WTC11 (cell line): ENCODE results near the gene FAM107B. TPM values are rescaled to one million over a fixed set of nuclear protein-coding genes. Genes with fewer than 3 reads are reported as not detected.

Experiments
- ATAC-seq: fragments of 200-7000 bp; cut with Tn5 transposase; 2 replicates; pipeline ENCODE4 v1.10.0; 2021; ENCODE audit warnings: mild to moderate bottlenecking, moderate library complexity
- CTCF ChIA-PET: fragments of 300-600 bp; sonication (Branson Sonifier 250); formaldehyde crosslinking; loops from one replicate; lab custom pipeline; 2021; ENCODE audit warnings: antibody characterized with exemption; lab: Charles Lee
- POLR2A ChIA-PET: fragments of 350-600 bp; sonication (Branson Sonifier 250); formaldehyde crosslinking; loops from one replicate; lab custom pipeline; 2021; ENCODE audit warnings: antibody characterized with exemption; lab: Charles Lee
- DNase-seq: peaks from one replicate; pipeline ENCODE4 v3.0.0; 2021; ENCODE audit warnings: low spot score
- H3K27ac Mint-ChIP-seq: 2 replicates; pipeline ENCODE4 v1.8.0; 2021; ENCODE audit warnings: mixed read lengths
- H3K27me3 Mint-ChIP-seq: 2 replicates; pipeline ENCODE4 v1.8.0; 2021; ENCODE audit warnings: low read depth, mild to moderate bottlenecking, moderate library complexity, mixed read lengths
- H3K36me3 Mint-ChIP-seq: 2 replicates; pipeline ENCODE4 v1.8.0; 2021; ENCODE audit warnings: mixed read lengths
- H3K4me1 Mint-ChIP-seq: 2 replicates; pipeline ENCODE4 v1.8.0; 2022; ENCODE audit warnings: mixed read lengths
- H3K4me3 Mint-ChIP-seq: 2 replicates; pipeline ENCODE4 v1.8.0; 2021; ENCODE audit warnings: mild to moderate bottlenecking, moderate library complexity, mixed read lengths
- H3K9me3 Mint-ChIP-seq: 2 replicates; pipeline ENCODE4 v1.8.0; 2021; ENCODE audit warnings: mixed read lengths
- ATF2 ChIP-seq: sonication (generic); formaldehyde crosslinking; IDR thresholded peaks from 2 replicates; pipeline ENCODE4 v1.8.1; 2022; ENCODE audit warnings: low read depth, missing genetic modification reagents, borderline replicate concordance
- CBFB ChIP-seq: sonication (generic); formaldehyde crosslinking; IDR thresholded peaks from 2 replicates; pipeline ENCODE4 v1.8.1; 2022; ENCODE audit warnings: mild to moderate bottlenecking, low read depth, missing genetic modification reagents
- ETV6 ChIP-seq: sonication (generic); formaldehyde crosslinking; IDR thresholded peaks from 2 replicates; pipeline ENCODE4 v1.8.1; 2022; ENCODE audit warnings: mild to moderate bottlenecking, missing genetic modification reagents
- KAT7 ChIP-seq: sonication (generic); formaldehyde crosslinking; IDR thresholded peaks from 2 replicates; pipeline ENCODE4 v1.8.1; 2023; ENCODE audit warnings: missing genetic modification reagents, mild to moderate bottlenecking, borderline replicate concordance
- NR2C2 ChIP-seq: sonication (generic); formaldehyde crosslinking; IDR thresholded peaks from 2 replicates; pipeline ENCODE4 v1.8.0; 2022; ENCODE audit warnings: mild to moderate bottlenecking, missing genetic modification reagents
- SMAD4 ChIP-seq: sonication (generic); formaldehyde crosslinking; IDR thresholded peaks from 2 replicates; pipeline ENCODE4 v1.8.0; 2022; ENCODE audit warnings: mild to moderate bottlenecking, missing genetic modification reagents
- TCF7 ChIP-seq: sonication (generic); formaldehyde crosslinking; IDR thresholded peaks from 2 replicates; pipeline ENCODE4 v1.8.0; 2022; ENCODE audit warnings: mild to moderate bottlenecking, low read depth, missing genetic modification reagents, moderate library complexity
- ZNF425 ChIP-seq: fragments of 250-450 bp; sonication (Bioruptor Pico); conservative IDR thresholded peaks from 2 replicates; pipeline ENCODE4 v1.9.0; 2021; ENCODE audit warnings: mild to moderate bottlenecking
- ZNF532 ChIP-seq: fragments of 250-450 bp; sonication (Bioruptor Pico); IDR thresholded peaks from 2 replicates; pipeline ENCODE4 v1.9.0; 2021; ENCODE audit warnings: mild to moderate bottlenecking, borderline replicate concordance
- ZNF671 ChIP-seq: fragments of 250-450 bp; sonication (Bioruptor Pico); IDR thresholded peaks from 2 replicates; pipeline ENCODE4 v1.8.0; 2021; ENCODE audit warnings: mild to moderate bottlenecking
- total RNA-seq: library from RNA; stranded (reverse); gene quantifications from 3 replicates; pipeline ENCODE4 v1.2.3, GENCODE V29; 2021
- TF ChIP-seq, protein P1 (sequence below): fragments of 250-450 bp; sonication (Bioruptor Pico); IDR thresholded peaks from 2 replicates; pipeline ENCODE4 v1.8.0; 2021; ENCODE audit warnings: mild to moderate bottlenecking
- TF ChIP-seq, protein P2 (sequence below): sonication (generic); formaldehyde crosslinking; IDR thresholded peaks from 2 replicates; pipeline ENCODE4 v1.8.0; 2023; ENCODE audit warnings: missing genetic modification reagents

FAM107B gene
- total RNA-seq, 1 experiment from 2014 or later: 22.4 TPM

DNA sequence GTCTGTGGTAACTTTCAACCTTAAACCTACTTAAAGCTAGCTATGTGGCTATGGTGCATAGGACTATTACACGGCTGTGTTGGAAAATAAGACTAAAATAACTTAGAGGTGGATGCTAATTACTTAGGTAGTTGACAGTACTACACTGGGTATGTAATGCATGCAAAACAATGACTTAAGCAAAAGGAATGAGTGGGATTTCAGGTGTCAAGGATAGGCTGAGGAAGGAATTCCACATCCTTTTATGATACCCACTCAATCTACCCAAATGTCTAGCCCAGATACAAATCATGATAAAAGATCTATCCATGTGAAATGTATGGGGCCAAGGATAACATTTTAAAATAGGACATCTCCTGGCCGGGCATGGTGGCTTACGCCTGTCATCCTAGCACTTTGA is 49.3 kb upstream of the FAM107B start (continued):
- TF ChIP-seq ZNF532 (CRISPR knock-in tag): no peak

DNA sequence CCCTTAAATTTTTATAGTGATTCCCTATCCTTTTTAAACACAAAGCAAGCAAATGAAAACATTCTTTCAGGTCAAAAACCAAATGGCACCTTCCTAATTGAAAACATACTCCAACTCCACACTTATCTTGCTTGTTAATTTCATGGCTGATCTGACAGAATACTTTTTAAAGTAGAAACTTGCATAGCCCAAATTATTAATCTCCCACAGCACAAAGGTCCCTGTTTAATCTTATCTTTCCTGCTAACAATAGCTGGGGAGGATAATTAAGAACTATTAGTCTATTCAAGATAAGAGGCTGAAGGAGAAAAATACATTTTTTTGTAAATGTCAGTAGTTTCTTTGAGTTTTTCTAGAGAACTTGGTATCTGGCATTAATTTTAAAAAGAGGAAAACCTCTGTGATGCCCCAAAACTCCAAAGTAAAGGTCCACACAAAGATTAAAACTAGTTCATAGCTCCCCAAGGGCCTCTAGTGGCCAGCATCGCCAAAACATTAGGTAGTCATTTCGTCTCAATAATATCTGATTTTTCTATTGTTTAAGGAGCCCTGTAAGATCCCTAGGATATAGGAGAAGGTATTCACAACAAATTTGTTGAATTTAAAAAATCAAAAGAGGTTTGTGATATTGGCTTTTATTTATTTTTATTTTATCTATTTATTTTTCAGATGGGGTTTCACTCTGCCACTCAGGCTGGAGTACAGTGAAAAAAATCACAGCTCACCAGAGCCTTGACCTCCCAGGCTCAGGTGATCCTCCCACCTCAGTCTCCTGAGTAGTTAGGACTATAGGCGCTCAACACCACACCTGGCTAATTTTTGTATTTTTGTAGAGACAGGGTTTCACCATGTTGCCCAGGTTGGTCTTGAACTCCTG is 48.4 kb upstream of the FAM107B start:
- peak; percentile 29 for DNase-seq
- ATAC-seq: 0 out of 2 replicates have a peak, but pooled peaks have one; percentile 47
- H3K27me3 Mint-ChIP-seq: peaks cover 13% of the 10 kb centered on the region; the same call in 1 of the 2 replicates
- H3K36me3 Mint-ChIP-seq: no peaks in the 10 kb centered on the region
- ChIA-PET POLR2A (interaction anchor here (0.6 to 1.7 kb wide), 2 partner anchors 15 to 492 kb away, joined by 3 to 8 read pairs; partner anchors contain the start of genes CDNF, HSPA14 and MSANTD7), CTCF (interaction anchor here (0.8 to 3.3 kb wide), 17 partner anchors 9 to 326 kb away, joined by 3 to 28 read pairs (median 4); partner anchors contain the start of genes CDNF, HSPA14 and MSANTD7)
- no peaks in the 10 kb centered on the region for H3K9me3 Mint-ChIP-seq
- peaks cover 21% of the 10 kb centered on the region for H3K4me1 Mint-ChIP-seq
- no peak overlapping the region for H3K27ac Mint-ChIP-seq
- TF ChIP-seq ZNF671 (CRISPR knock-in tag) (no peak), CBFB (no peak), ETV6 (CRISPR knock-in tag) (no peak), ZNF532 (CRISPR knock-in tag) (no peak), TCF7 (no peak), ZNF425 (CRISPR knock-in tag) (no peak), NR2C2 (CRISPR knock-in tag) (no peak), KAT7 (no peak), ATF2 (CRISPR knock-in tag) (no peak), SMAD4 (CRISPR knock-in tag) (no peak)
- TF ChIP-seq, protein P1, sequence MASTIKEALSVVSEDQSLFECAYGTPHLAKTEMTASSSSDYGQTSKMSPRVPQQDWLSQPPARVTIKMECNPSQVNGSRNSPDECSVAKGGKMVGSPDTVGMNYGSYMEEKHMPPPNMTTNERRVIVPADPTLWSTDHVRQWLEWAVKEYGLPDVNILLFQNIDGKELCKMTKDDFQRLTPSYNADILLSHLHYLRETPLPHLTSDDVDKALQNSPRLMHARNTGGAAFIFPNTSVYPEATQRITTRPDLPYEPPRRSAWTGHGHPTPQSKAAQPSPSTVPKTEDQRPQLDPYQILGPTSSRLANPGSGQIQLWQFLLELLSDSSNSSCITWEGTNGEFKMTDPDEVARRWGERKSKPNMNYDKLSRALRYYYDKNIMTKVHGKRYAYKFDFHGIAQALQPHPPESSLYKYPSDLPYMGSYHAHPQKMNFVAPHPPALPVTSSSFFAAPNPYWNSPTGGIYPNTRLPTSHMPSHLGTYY (CRISPR knock-in tag): no peak
- TF ChIP-seq, protein P2, sequence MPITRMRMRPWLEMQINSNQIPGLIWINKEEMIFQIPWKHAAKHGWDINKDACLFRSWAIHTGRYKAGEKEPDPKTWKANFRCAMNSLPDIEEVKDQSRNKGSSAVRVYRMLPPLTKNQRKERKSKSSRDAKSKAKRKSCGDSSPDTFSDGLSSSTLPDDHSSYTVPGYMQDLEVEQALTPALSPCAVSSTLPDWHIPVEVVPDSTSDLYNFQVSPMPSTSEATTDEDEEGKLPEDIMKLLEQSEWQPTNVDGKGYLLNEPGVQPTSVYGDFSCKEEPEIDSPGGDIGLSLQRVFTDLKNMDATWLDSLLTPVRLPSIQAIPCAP (CRISPR knock-in tag): no peak
- no peak overlapping the region for H3K4me3 Mint-ChIP-seq
